Measurements from ENCODE around the gene IQGAP1. TPM values are rescaled to one million over a fixed set of nuclear protein-coding genes. Genes with fewer than 3 reads are reported as not detected.
"Not testable (repeated sequence)": the region's sequence is repeated elsewhere in the genome, so short reads cannot be mapped to it uniquely, and the experiment has no call there.

IQGAP1 gene
- total and polyA plus RNA-seq, 4 experiments from 2014 or later = 86.1 to 132 (median 125) TPM

GRCh38 chr15:90347431-90348065 lies 40.5 kb upstream of the IQGAP1 start:
- H3K36me3 Mint-ChIP-seq; H3K27ac ChIP-seq (ENCODE audit: low read depth, low read length); H3K27ac Mint-ChIP-seq; H3K9me3 Mint-ChIP-seq; POLR2A ChIA-PET (ENCODE audit: partially characterized antibody); H3K27me3 Mint-ChIP-seq; H3K4me3 Mint-ChIP-seq; H3K27me3 ChIP-seq (ENCODE audit: insufficient read depth, low read length); H3K36me3 ChIP-seq (ENCODE audit: insufficient read depth, low read length); H3K4me3 ChIP-seq (ENCODE audit: low read length in 2 of 2); H3K9me3 ChIP-seq (ENCODE audit: control insufficient read depth in 1 of 2, low read length in 2 of 2); CTCF ChIA-PET (ENCODE audit: partially characterized antibody); DNase-seq; intact Hi-C loops (cut with micrococcal nuclease): not testable (repeated sequence)
- peaks cover 11 to 29% (median 18%) of the 10 kb centered on the region in 4 donors for H3K4me1 Mint-ChIP-seq
- peaks cover 13% of the 10 kb centered on the region for H3K4me1 ChIP-seq (ENCODE audit: insufficient read depth, low read length)

GRCh38 chr15:90348456-90348855 lies 39.6 kb upstream of the IQGAP1 start:
- Histone ChIP-seq H3K4me3 (ENCODE audit: low read length in 2 of 2) (no peak overlapping the region), H3K27me3 (ENCODE audit: insufficient read depth, low read length) (no peaks in the 10 kb centered on the region), H3K27ac (ENCODE audit: low read depth, low read length) (no peak overlapping the region), H3K4me1 (ENCODE audit: insufficient read depth, low read length) (peaks cover 10% of the 10 kb centered on the region), H3K9me3 (ENCODE audit: control insufficient read depth in 1 of 2, low read length in 2 of 2) (no peaks in the 10 kb centered on the region), H3K36me3 (ENCODE audit: insufficient read depth, low read length) (no peaks in the 10 kb centered on the region)
- Mint-ChIP-seq H3K36me3 (no peaks in the 10 kb centered on the region), H3K9me3 (peaks cover 0 to under 1% (median 0%) of the 10 kb centered on the region in 8 donors), H3K4me3 (no peak overlapping the region), H3K4me1 (peaks cover 8 to 24% (median 15%) of the 10 kb centered on the region in 4 donors), H3K27ac (peak overlapping the region in 1 of 7 donors; percentile 58), H3K27me3 (peaks cover 0 to 1% of the 10 kb centered on the region in 2 donors)
- POLR2A ChIA-PET (ENCODE audit: partially characterized antibody) = no interaction called here
- intact Hi-C loops (cut with micrococcal nuclease) = no loop called here
- no peak for DNase-seq
- CTCF ChIA-PET (ENCODE audit: partially characterized antibody) = no interaction called here

- Histone ChIP-seq H3K4me3 (ENCODE audit: low read length in 2 of 2) (no peak overlapping the region), H3K4me1 (ENCODE audit: insufficient read depth, low read length) (peaks cover 10% of the 10 kb centered on the region), H3K27me3 (ENCODE audit: insufficient read depth, low read length) (no peaks in the 10 kb centered on the region), H3K27ac (ENCODE audit: low read depth, low read length) (no peak overlapping the region), H3K36me3 (ENCODE audit: insufficient read depth, low read length) (no peaks in the 10 kb centered on the region), H3K9me3 (ENCODE audit: control insufficient read depth in 1 of 2, low read length in 2 of 2) (no peaks in the 10 kb centered on the region)
- Mint-ChIP-seq H3K9me3 (peaks cover 0 to 2% (median 0%) of the 10 kb centered on the region in 8 donors), H3K4me3 (no peak overlapping the region), H3K27ac (no peak overlapping the region), H3K27me3 (peaks cover 0 to 1% of the 10 kb centered on the region in 2 donors), H3K36me3 (no peaks in the 10 kb centered on the region), H3K4me1 (peaks cover 8 to 20% (median 14%) of the 10 kb centered on the region in 4 donors)
- intact Hi-C loops (cut with micrococcal nuclease) = no loop called here
- no peak for DNase-seq
- POLR2A ChIA-PET (ENCODE audit: partially characterized antibody) = no interaction called here
- CTCF ChIA-PET (ENCODE audit: partially characterized antibody) = no interaction called here
These were observed 39.0 kb upstream of the IQGAP1 start for GRCh38 chr15:90349072-90349471.

GRCh38 chr15:90349821-90350220 lies 38.2 kb upstream of the IQGAP1 start:
- intact Hi-C loops (cut with micrococcal nuclease) = loop anchor here (5.0 kb wide), 1 partner anchor 37 kb away; the partner anchor contains the start of gene IQGAP1
- H3K27me3 ChIP-seq (ENCODE audit: insufficient read depth, low read length) = no peaks in the 10 kb centered on the region
- H3K9me3 Mint-ChIP-seq = peaks cover 0 to 2% (median 0%) of the 10 kb centered on the region in 8 donors
- H3K4me3 Mint-ChIP-seq = no peak overlapping the region
- peaks cover 10% of the 10 kb centered on the region for H3K4me1 ChIP-seq (ENCODE audit: insufficient read depth, low read length)
- no peaks in the 10 kb centered on the region for H3K9me3 ChIP-seq (ENCODE audit: control insufficient read depth in 1 of 2, low read length in 2 of 2)
- H3K27ac Mint-ChIP-seq = no peak overlapping the region
- H3K36me3 Mint-ChIP-seq = no peaks in the 10 kb centered on the region
- H3K4me1 Mint-ChIP-seq = peaks cover 8 to 20% (median 14%) of the 10 kb centered on the region in 4 donors
- no peak overlapping the region for H3K4me3 ChIP-seq (ENCODE audit: low read length in 2 of 2)
- no peaks in the 10 kb centered on the region for H3K36me3 ChIP-seq (ENCODE audit: insufficient read depth, low read length)
- ChIA-PET CTCF (ENCODE audit: partially characterized antibody) (no interaction called here), POLR2A (ENCODE audit: partially characterized antibody) (no interaction called here)
- DNase-seq = no peak
- no peak overlapping the region for H3K27ac ChIP-seq (ENCODE audit: low read depth, low read length)
- peaks cover 0 to 1% of the 10 kb centered on the region in 2 donors for H3K27me3 Mint-ChIP-seq

GRCh38 chr15:90351479-90352106 lies 36.4 kb upstream of the IQGAP1 start:
- POLR2A ChIA-PET (ENCODE audit: partially characterized antibody) = interaction anchor here (0.9 to 1.4 kb wide), 5 partner anchors 10 to 461 kb away, joined by 3 to 5 read pairs (median 4); partner anchors contain the start of gene IQGAP1
- Mint-ChIP-seq H3K27me3 (peaks cover 0 to 1% of the 10 kb centered on the region in 2 donors), H3K4me3 (peak overlapping the region; percentile 83 to 95 (median 90)), H3K36me3 (no peaks in the 10 kb centered on the region), H3K9me3 (peaks cover 0 to 2% (median 0%) of the 10 kb centered on the region in 8 donors), H3K4me1 (peaks cover 8 to 20% (median 14%) of the 10 kb centered on the region in 4 donors), H3K27ac (peak overlapping the region in 3 of 7 donors; percentile 28 to 75 (median 46))
- no peaks in the 10 kb centered on the region for H3K9me3 ChIP-seq (ENCODE audit: control insufficient read depth in 1 of 2, low read length in 2 of 2)
- no peaks in the 10 kb centered on the region for H3K27me3 ChIP-seq (ENCODE audit: insufficient read depth, low read length)
- peaks cover 10% of the 10 kb centered on the region for H3K4me1 ChIP-seq (ENCODE audit: insufficient read depth, low read length)
- CTCF ChIA-PET (ENCODE audit: partially characterized antibody) = interaction anchor here (0.7 to 2.1 kb wide), 6 partner anchors 9 to 131 kb away, joined by 3 to 6 read pairs (median 4); no protein-coding TSS in a partner anchor
- intact Hi-C loops (cut with micrococcal nuclease) = loop anchor here (1.0 to 5.0 kb wide), 2 partner anchors 11 to 36 kb away; partner anchors contain the start of gene IQGAP1
- no peaks in the 10 kb centered on the region for H3K36me3 ChIP-seq (ENCODE audit: insufficient read depth, low read length)
- no peak overlapping the region for H3K27ac ChIP-seq (ENCODE audit: low read depth, low read length)
- no peak for DNase-seq
- H3K4me3 ChIP-seq (ENCODE audit: low read length in 2 of 2) = peak overlapping the region; percentile 50 to 79

- H3K4me1 Mint-ChIP-seq = peaks cover 8 to 20% (median 14%) of the 10 kb centered on the region in 4 donors
- peak within 1 kb of the TSS; percentile 50 to 79 for H3K4me3 ChIP-seq (ENCODE audit: low read length in 2 of 2)
- no peaks in the 10 kb centered on the region for H3K36me3 Mint-ChIP-seq
- peak; percentile 92 to 95 (median 94) for DNase-seq
- H3K36me3 ChIP-seq (ENCODE audit: insufficient read depth, low read length) = no peaks in the 10 kb centered on the region
- CTCF ChIA-PET (ENCODE audit: partially characterized antibody) = interaction anchor here (0.8 to 2.1 kb wide), 5 partner anchors 8 to 130 kb away, joined by 3 to 6 read pairs (median 4); no protein-coding TSS in a partner anchor
- H3K27ac Mint-ChIP-seq = peak within 1 kb of the TSS; percentile 24 to 85 (median 75)
- peaks cover 0 to 1% of the 10 kb centered on the region in 2 donors for H3K27me3 Mint-ChIP-seq
- H3K9me3 Mint-ChIP-seq = peaks cover 0 to 2% (median 0%) of the 10 kb centered on the region in 8 donors
- no peaks in the 10 kb centered on the region for H3K9me3 ChIP-seq (ENCODE audit: control insufficient read depth in 1 of 2, low read length in 2 of 2)
- peaks cover 10% of the 10 kb centered on the region for H3K4me1 ChIP-seq (ENCODE audit: insufficient read depth, low read length)
- POLR2A ChIA-PET (ENCODE audit: partially characterized antibody) = interaction anchor here (0.9 to 1.4 kb wide), 5 partner anchors 10 to 461 kb away, joined by 3 to 5 read pairs (median 4); partner anchors contain the start of gene IQGAP1
- H3K27ac ChIP-seq (ENCODE audit: low read depth, low read length) = peak within 1 kb of the TSS; percentile 18
- intact Hi-C loops (cut with micrococcal nuclease) = loop anchor here (1.0 to 5.0 kb wide), 2 partner anchors 10 to 35 kb away; partner anchors contain the start of gene IQGAP1
- peak within 1 kb of the TSS; percentile 83 to 95 (median 90) for H3K4me3 Mint-ChIP-seq
- no peaks in the 10 kb centered on the region for H3K27me3 ChIP-seq (ENCODE audit: insufficient read depth, low read length)
These were observed 35.7 kb upstream of the IQGAP1 start, which contains the start of gene ZNF774 for GRCh38 chr15:90352107-90352893. Gene ZNF774, plus strand, starts transcription at chr15:90352284. Its CDS starts 2,377 bp downstream, at chr15:90354661.

All from CD4-positive, alpha-beta memory T cell (primary cell).